A549 (cell line): Measurements from ENCODE around the gene TIGD6. TPM values are rescaled to one million over a fixed set of nuclear protein-coding genes. Genes with fewer than 3 reads are reported as not detected.

Experiments used
- ATAC-seq, 2 experiments: fragments of 200-7000 bp in 1 of 2; fragments of >200 bp in 1 of 2; cut with Nextera tagmentation in 1 of 2; cut with Tn5 transposase in 1 of 2; 3 replicates each; pipeline versions ENCODE4 v1.8.0 to v1.9.1; 2018 to 2020; ENCODE audit warnings: mild to moderate bottlenecking in 1 of 2, moderate library complexity in 1 of 2
- CTCF ChIA-PET: fragments of 300-600 bp; sonication (Branson Sonifier 250); formaldehyde crosslinking; extraction: SDS; loops from one replicate; lab custom pipeline; 2021; ENCODE audit warnings: antibody characterized with exemption, inconsistent platforms; lab: Yijun Ruan, JAX
- POLR2A ChIA-PET: fragments of 350-600 bp; formaldehyde crosslinking; extraction: SDS; loops from one replicate; lab custom pipeline; 2021; ENCODE audit warnings: antibody characterized with exemption, inconsistent platforms; lab: Yijun Ruan, JAX
- DNase-seq, 2 experiments: peaks; one replicate each; pipeline versions ENCODE4 v3.0.0 to v3.0.0-alpha.2; 2011 to 2016; ENCODE audit warnings: low read depth in 1 of 2, low spot score in 1 of 2
- FAIRE-seq: peaks from 2 replicates; lab custom pipeline; 2011; peaks lifted over from hg19 to GRCh38; lab: Jason Lieb, UNC
- H3K27ac ChIP-seq, 2 experiments: fragments of >200 bp; sonication (Bioruptor Twin); formaldehyde crosslinking; 3 replicates each; pipeline ENCODE4 v1.5.1; 2016 to 2017
- H3K4me1 ChIP-seq: fragments of >200 bp; sonication (Bioruptor Twin); formaldehyde crosslinking; 3 replicates; pipeline ENCODE4 v1.6.1; 2016
- H3K4me2 ChIP-seq: fragments of >200 bp; sonication (Bioruptor Twin); formaldehyde crosslinking; 3 replicates; pipeline ENCODE4 v1.6.1; 2016
- H3K4me3 ChIP-seq: fragments of >200 bp; sonication (Bioruptor Twin); formaldehyde crosslinking; 3 replicates; pipeline ENCODE4 v1.5.1; 2016
- H3K9me3 ChIP-seq: fragments of >200 bp; sonication (Bioruptor Twin); formaldehyde crosslinking; 3 replicates; pipeline ENCODE4 v1.6.1; 2016
- ATOH8 ChIP-seq: fragments of 250-450 bp; sonication (Bioruptor Pico); IDR thresholded peaks from 2 replicates; pipeline ENCODE4 v1.5.0; 2020; ENCODE audit warnings: low read depth, mild to moderate bottlenecking, moderate library complexity
- CHD2 ChIP-seq: fragments of 150-350 bp; IDR thresholded peaks from 2 replicates; pipeline ENCODE4 v1.6.1; 2014; ENCODE audit warnings: low read length; ENCODE audit not compliant: partially characterized antibody
- CHD4 ChIP-seq: fragments of 200-600 bp; sonication (generic); IDR thresholded peaks from 2 replicates; pipeline ENCODE4 v1.6.1; 2016; ENCODE audit warnings: antibody characterized with exemption, mild to moderate bottlenecking, borderline replicate concordance
- CTCF ChIP-seq: fragments of >200 bp; sonication (Bioruptor Twin); formaldehyde crosslinking; IDR thresholded peaks from 3 replicates; pipeline ENCODE4 v1.5.1; 2016
- FOSL2 ChIP-seq, 2 experiments: fragments of 450-650 bp in 1 of 2; fragments of >200 bp in 1 of 2; sonication (Bioruptor Twin) in 1 of 2; formaldehyde crosslinking; IDR thresholded peaks; 2 replicates each; pipeline versions ENCODE4 v1.5.0 to v1.6.1; 2016 to 2020; ENCODE audit warnings: mild to moderate bottlenecking in 1 of 2, moderate library complexity in 1 of 2
- FOXS1 ChIP-seq: fragments of 250-450 bp; sonication (Bioruptor Pico); IDR thresholded peaks from 2 replicates; pipeline ENCODE4 v1.5.0; 2020; ENCODE audit warnings: mild to moderate bottlenecking, moderate library complexity
- HDAC2 ChIP-seq: fragments of 200-600 bp; sonication (generic); IDR thresholded peaks from 2 replicates; pipeline ENCODE4 v1.6.1; 2016
- HES2 ChIP-seq: fragments of >200 bp; sonication (Bioruptor Twin); formaldehyde crosslinking; IDR thresholded peaks from 2 replicates; pipeline ENCODE4 v1.6.1; 2016
- HOXA7 ChIP-seq: fragments of 250-450 bp; sonication (Bioruptor Pico); IDR thresholded peaks from 2 replicates; pipeline ENCODE4 v1.5.0; 2020; ENCODE audit warnings: mild to moderate bottlenecking, moderate library complexity
- HOXB13 ChIP-seq: fragments of 250-450 bp; sonication (Bioruptor Pico); IDR thresholded peaks from 2 replicates; pipeline ENCODE4 v1.5.0; 2020; ENCODE audit warnings: low read depth, mild to moderate bottlenecking, moderate library complexity
- MAFK ChIP-seq: fragments of 450-650 bp; IDR thresholded peaks from 2 replicates; pipeline ENCODE4 v1.6.1; 2014; ENCODE audit not compliant: partially characterized antibody
- MAZ ChIP-seq: fragments of 150-350 bp; IDR thresholded peaks from 2 replicates; pipeline ENCODE4 v1.6.1; 2014; ENCODE audit warnings: antibody characterized with exemption, low read depth, low read length, borderline replicate concordance
- MYC ChIP-seq: IDR thresholded peaks from 2 replicates; pipeline ENCODE4 v1.6.1; 2012; ENCODE audit warnings: mild to moderate bottlenecking, inconsistent platforms, low read length, improper control_type of control experiment, borderline replicate concordance
- NR3C1 ChIP-seq: fragments of >200 bp; sonication (Bioruptor Twin); formaldehyde crosslinking; IDR thresholded peaks from 3 replicates; pipeline ENCODE4 v1.6.1; 2017
- PBX3 ChIP-seq: IDR thresholded peaks from 2 replicates; pipeline ENCODE4 v1.6.1; 2012
- POLR2A ChIP-seq: IDR thresholded peaks from 2 replicates; pipeline ENCODE4 v1.6.1; 2012; ENCODE audit warnings: mild to moderate bottlenecking, low read length
- POLR2AphosphoS2 ChIP-seq: conservative IDR thresholded peaks from 2 replicates; pipeline ENCODE4 v1.6.1; 2012; ENCODE audit warnings: low read length, improper control_type of control experiment, inconsistent platforms
- RARB ChIP-seq: fragments of 250-450 bp; sonication (Bioruptor Pico); IDR thresholded peaks from 2 replicates; pipeline ENCODE4 v1.8.0; 2021; ENCODE audit warnings: mild to moderate bottlenecking, moderate library complexity
- RCOR1 ChIP-seq: fragments of 150-350 bp; IDR thresholded peaks from 2 replicates; pipeline ENCODE4 v1.6.1; 2014; ENCODE audit warnings: antibody characterized with exemption, low read length, low read depth
- RNF2 ChIP-seq: fragments of 200-600 bp; sonication (generic); IDR thresholded peaks from 2 replicates; pipeline ENCODE4 v1.6.1; 2016; ENCODE audit warnings: low read depth, mild to moderate bottlenecking, antibody characterized with exemption, moderate library complexity, borderline replicate concordance
- TP53 ChIP-seq: fragments of 250-450 bp; sonication (Bioruptor Pico); IDR thresholded peaks from 2 replicates; pipeline ENCODE4 v1.5.0; 2021; ENCODE audit warnings: mild to moderate bottlenecking, moderate library complexity
- USF2 ChIP-seq: fragments of 450-650 bp; IDR thresholded peaks from 2 replicates; pipeline ENCODE4 v1.6.1; 2014; ENCODE audit warnings: antibody characterized with exemption
- ZC3H11A ChIP-seq: fragments of 450-650 bp; IDR thresholded peaks from 2 replicates; pipeline ENCODE4 v1.6.1; 2014; ENCODE audit warnings: antibody characterized with exemption, mild to moderate bottlenecking
- ZNF302 ChIP-seq: fragments of 250-450 bp; sonication (Bioruptor Pico); IDR thresholded peaks from 2 replicates; pipeline ENCODE4 v1.9.0; 2021; ENCODE audit warnings: inconsistent platforms, mild to moderate bottlenecking, moderate library complexity
- ZSCAN20 ChIP-seq: fragments of 250-450 bp; sonication (Bioruptor Pico); IDR thresholded peaks from 2 replicates; pipeline ENCODE4 v1.8.0; 2022; ENCODE audit warnings: mild to moderate bottlenecking, moderate library complexity
- WGBS: methylation state at CpG from one replicate; pipeline ENCODE4 v1.1.6; 2017; ENCODE audit errors: missing lambda C conversion rate; 5-methylcytosine and 5-hydroxymethylcytosine counted together
- polyA plus RNA-seq, 4 experiments: library from polyadenylated mRNA; depleted of rRNA in 3 of 4; stranded (reverse); fragments of >200 nt; fragmentation: RNase III in 1 of 4; extraction: RNeasy Plus Mini Kit Qiagen cat#74134 plus additional on column Dnase treatment in 1 of 4; gene quantifications; 2 replicates in 3 of 4; 3 replicates in 1 of 4; pipeline ENCODE4 v1.2.3, GENCODE V29; 2011 to 2017

The TIGD6 gene
- polyA plus RNA-seq, 2 of the 4 experiments (the other 2 are of a cell fraction) = 4.3 to 7.3 TPM

- ChIA-PET POLR2A (no interaction called here), CTCF (interaction anchor here (0.6 to 2.2 kb wide), 5 partner anchors 11 to 32 kb away, joined by 3 to 7 read pairs (median 3); no protein-coding TSS in a partner anchor)
- DNase-seq = no peak
- Histone ChIP-seq H3K27ac (no peak overlapping the region), H3K9me3 (no peaks in the 10 kb centered on the region), H3K4me3 (no peak overlapping the region), H3K4me1 (peaks cover 16% of the 10 kb centered on the region), H3K4me2 (no peak overlapping the region)
- TF ChIP-seq MYC (no peak), HOXA7 (CRISPR knock-in tag) (no peak), USF2 (no peak), POLR2AphosphoS2 (no peak), FOXS1 (CRISPR knock-in tag) (no peak), POLR2A (no peak), ATOH8 (CRISPR knock-in tag) (no peak), MAZ (no peak), HES2 (no peak), RCOR1 (no peak)
- no peak for ATAC-seq
- WGBS = 78% methylated on average over 1 of the region's 1 CpG
- FAIRE-seq = no peak
These were observed 22.7 kb upstream of the TIGD6 start for GRCh38 chr5:150023136-150023535.

- H3K4me2 ChIP-seq = peak overlapping the region; percentile 27; the same call in 1 of the 3 replicates
- no peak overlapping the region for H3K4me3 ChIP-seq
- FAIRE-seq = no peak
- ATAC-seq = no peak
- H3K9me3 ChIP-seq = no peaks in the 10 kb centered on the region
- POLR2A ChIA-PET = no interaction called here
- H3K4me1 ChIP-seq = peaks cover 19% of the 10 kb centered on the region
- WGBS = 82% methylated on average over 2 of the region's 2 CpGs
- no peak for DNase-seq
- CTCF ChIA-PET = interaction anchor here (0.6 to 2.2 kb wide), 3 partner anchors 29 to 196 kb away, joined by 3 to 7 read pairs (median 3); no protein-coding TSS in a partner anchor
- TF ChIP-seq PBX3 (no peak), CHD4 (no peak), RCOR1 (no peak), HOXB13 (CRISPR knock-in tag) (no peak), HDAC2 (no peak), TP53 (no peak), POLR2A (no peak), FOXS1 (CRISPR knock-in tag) (no peak), HOXA7 (CRISPR knock-in tag) (no peak), ZC3H11A (no peak), ZSCAN20 (no peak), CHD2 (no peak), CTCF (no peak), NR3C1 (no peak), MAFK (no peak), ATOH8 (CRISPR knock-in tag) (no peak), FOSL2 (IDR thresholded peaks at IDR 0.05) (no peak), FOSL2 (CRISPR knock-in tag; IDR thresholded peaks at IDR 0.05) (no peak), RNF2 (no peak), RARB (CRISPR knock-in tag) (no peak), ZNF302 (no peak)
- no peak overlapping the region for H3K27ac ChIP-seq
These were observed 22.2 kb upstream of the TIGD6 start for GRCh38 chr5:150022681-150023080.
